OCI-LY7 (cell line): ENCODE data around the gene WDR38.

Source experiments
- CTCF ChIP-seq: fragments of 200-600 bp; sonication (generic); conservative IDR thresholded peaks from 2 replicates; pipeline ENCODE4 v1.5.1; 2014; ENCODE audit warnings: mild to moderate bottlenecking, antibody characterized with exemption, low read length, moderate library complexity, mixed read lengths
- EZH2phosphoT487 ChIP-seq: fragments of 200-600 bp; sonication (generic); IDR thresholded peaks from 2 replicates; pipeline ENCODE4 v1.6.1; 2018; ENCODE audit warnings: low read depth, borderline replicate concordance, mild to moderate bottlenecking, mixed run types, antibody characterized with exemption, low read length, moderate library complexity, mixed read lengths

DNA sequence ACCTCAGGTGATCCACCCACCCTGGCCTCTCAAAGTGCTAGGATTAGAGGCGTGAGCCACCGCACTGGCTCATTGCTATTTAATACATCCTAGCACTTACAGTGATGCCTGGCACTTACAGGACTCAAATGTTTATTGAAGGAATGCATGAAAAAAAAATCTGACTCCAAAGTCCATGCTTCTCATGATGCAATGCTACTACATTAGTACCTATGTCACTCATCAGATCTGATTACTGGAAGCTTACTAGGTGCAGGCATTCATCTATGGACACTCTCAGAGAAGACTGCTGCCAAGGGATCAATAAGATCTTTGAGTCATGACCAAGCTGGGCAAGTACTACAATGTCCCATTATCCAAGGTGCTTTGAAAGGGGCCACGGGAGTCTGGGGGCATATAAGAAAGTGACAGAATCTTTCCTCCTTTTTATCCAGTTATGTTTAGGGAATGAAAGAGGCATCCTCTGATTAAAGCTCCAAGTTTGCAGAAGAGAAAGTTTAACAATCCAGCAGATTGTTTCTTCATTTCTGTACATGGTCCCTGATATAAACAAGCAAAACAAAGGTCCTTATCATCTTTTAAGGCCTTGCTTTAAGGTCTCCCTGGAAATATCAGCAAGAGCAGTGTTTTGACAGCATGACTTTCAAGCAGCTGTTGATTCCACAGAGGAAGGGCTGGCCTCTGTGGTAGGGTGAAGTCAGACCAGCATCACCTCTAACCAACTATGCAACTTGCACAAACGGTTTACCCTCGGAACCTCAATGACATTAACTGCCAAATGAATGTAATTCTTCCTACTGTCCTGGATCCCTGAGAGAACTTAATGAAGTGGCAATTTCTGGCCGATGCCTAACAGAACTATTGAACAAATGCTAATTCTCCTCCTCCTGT lies 44.6 kb downstream of the WDR38 start:
- TF ChIP-seq CTCF (no peak), EZH2phosphoT487 (no peak)
